GM18498 (cell line): ENCODE measurements around the gene PTCD3.
A peak's percentile ranks its signal among the peaks of the same experiment; 100 is the strongest.

Source experiments
- ATAC-seq: cut with Tn5 transposase; IDR thresholded peaks from one replicate; pipeline ENCODE4 v1.9.1; 2021; ENCODE audit warnings: mild to moderate bottlenecking, moderate library complexity; ENCODE audit not compliant: unreplicated experiment

PTCD3 gene

GRCh38 chr2:86105969-86106945, at the start of gene PTCD3:
Gene PTCD3 (plus strand): TSS chr2:86106235. CDS start chr2:86106248, 13 bp downstream.
- peak; percentile 90 for ATAC-seq

GRCh38 chr2:86056590-86057331, 49.3 kb upstream of the PTCD3 start:
- ATAC-seq, result no peak

DNA sequence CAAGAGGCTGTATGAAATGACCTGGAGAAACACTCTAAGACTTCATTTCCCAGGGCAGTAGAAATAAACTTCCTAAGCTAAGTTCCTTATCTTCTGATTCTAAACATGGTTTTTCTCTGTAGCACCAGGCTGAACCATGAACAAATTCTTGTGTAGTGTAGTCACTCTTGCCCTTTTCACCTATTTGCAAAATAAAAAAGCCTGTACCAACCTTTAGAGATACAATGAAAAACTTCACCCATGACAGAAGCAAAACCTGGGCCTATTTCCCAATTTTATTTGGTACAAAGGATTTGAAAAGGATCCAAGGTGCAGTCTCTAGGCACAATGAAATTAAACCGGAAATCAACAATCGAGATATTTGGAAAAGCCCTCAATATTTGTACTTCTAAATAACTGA, 44.0 kb upstream of the PTCD3 start:
- no peak for ATAC-seq

GRCh38 chr2:86064006-86064405, 42.0 kb upstream of the PTCD3 start:
- no peak for ATAC-seq

DNA sequence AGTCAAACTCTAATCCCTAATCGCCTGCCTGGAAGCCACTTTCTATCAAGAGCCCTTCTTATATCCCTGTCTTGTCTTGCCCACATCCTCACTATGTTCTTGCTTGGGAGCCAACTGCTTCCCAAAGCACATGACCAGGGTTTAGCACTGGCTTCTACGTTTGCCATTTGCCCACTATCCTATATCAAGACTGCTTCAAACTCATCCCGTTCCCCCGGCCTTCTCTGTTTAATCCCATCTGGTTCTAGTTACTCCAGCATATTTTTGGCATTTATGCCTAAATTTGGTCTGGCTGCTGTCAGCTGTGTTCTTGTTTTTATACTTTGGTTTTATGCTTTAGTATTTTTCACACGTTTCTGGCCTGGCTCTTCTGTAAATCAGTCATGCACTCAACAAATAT, 40.5 kb upstream of the PTCD3 start:
- no peak for ATAC-seq

GRCh38 chr2:86066007-86066578, 39.9 kb upstream of the PTCD3 start:
- ATAC-seq, result no peak

- no peak for ATAC-seq
Measured at GRCh38 chr2:86066915-86067314, 39.1 kb upstream of the PTCD3 start.

DNA sequence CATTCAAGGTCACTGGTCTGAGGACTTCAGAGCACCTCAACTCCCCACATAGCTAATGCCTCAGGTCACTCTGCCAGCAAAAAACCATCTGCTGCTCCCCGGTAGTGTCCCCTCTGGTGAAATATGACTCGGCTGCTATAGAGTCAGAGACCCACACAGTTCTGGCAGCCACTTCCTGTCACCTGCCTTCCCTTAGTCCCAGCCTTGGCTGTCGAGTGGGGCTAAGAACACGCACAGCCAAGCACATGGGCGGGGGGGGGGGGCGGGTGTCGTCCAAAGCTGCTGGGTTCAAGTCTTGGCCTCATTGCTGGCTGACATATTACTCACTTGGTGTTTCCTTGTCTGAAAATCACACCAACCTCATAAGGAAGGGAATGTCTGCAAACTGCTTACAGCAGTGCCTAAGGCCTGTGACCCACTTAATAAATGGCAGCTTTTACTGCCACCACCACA, 37.9 kb upstream of the PTCD3 start:
- ATAC-seq, result no peak

DNA sequence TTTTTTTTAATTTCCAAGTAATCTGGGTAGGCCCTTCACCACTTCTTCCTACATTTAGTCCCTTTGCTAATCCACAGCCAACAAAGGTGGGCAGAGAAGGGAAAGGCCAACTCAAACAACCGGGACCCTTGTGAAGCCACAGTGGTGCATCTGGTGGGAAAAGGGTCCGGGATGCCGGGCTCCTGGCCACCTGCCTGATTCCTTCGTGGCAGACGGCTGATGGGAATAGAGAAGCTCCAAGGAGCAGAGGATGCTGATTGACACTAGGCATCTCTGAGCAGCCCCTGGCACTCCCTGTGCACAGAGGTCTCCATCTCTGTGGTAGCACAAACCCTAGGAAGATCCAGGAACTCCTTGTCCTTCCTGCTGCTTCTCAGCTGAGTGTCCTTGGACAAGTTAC, 37.4 kb upstream of the PTCD3 start:
- ATAC-seq, result no peak

GRCh38 chr2:86069091-86069685, 36.8 kb upstream of the PTCD3 start:
- ATAC-seq, result no peak

- no peak for ATAC-seq
Measured at GRCh38 chr2:86069783-86070339, 36.2 kb upstream of the PTCD3 start.

DNA sequence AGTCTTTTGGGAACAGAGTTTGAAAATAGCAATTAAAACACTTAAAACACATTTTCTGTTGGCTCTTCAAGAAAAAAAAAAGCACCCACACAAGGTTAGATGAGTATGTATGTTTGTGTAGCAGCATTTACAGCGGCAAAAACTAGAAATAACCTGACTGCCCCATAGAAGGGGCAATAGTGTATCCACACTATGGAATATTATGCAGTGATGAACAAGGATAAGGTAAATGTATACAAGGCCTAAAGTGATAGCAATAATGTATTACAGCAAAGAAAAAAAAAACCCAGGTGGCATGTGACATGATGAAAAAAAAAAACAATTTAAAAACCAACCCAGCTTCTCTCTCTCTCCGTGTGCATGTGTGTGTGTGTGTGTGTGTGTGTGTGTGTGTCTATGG, 35.2 kb upstream of the PTCD3 start:
- ATAC-seq, result no peak

DNA sequence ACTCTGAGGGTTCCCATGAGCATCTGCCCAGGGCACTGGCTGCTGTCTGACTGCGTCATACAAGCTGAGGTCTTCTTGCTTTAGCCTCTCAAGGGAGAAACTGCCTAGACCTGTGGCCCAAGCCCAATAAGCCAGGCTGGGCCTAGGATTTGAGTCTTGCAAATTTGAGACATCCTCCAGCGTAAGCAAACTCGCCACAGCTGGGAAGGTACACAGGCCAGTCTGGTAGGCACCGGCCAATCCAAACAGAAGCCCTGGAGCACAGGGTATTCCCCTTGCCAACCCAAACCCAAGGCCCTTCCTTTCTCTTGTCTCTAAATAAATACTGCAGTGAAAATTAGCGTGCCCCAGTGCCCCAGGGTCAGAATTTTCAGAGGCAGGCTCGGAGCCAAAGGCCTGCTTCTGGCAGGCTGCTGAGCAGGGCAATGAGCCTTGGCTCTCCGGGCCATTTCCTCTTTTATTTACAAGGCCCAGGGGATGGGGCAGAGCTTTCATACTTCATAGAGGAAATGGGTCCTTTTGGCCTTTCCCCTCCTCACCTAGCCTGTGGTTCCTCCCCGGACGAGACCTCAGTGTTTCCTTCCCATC, 33.7 kb upstream of the PTCD3 start:
- peak; percentile 74 for ATAC-seq

DNA sequence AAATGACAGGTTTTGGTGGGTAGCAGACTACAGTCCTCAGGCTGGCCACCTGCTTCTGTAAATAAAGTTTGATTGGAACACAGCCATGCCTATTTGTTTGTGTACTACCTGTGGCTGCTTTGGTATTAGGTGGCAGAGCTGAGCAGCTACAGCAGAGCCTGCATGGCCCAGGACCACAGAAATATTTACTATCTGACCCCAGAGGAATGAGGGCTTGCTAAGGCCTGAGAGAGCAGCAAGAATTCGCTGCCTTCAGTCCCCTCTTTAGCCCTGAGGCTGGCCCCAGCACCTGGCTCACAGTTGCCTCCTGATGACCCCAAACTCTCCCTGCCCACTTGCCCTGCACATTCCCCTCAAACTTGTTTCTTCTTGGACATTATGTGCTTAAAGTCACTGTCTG, 32.8 kb upstream of the PTCD3 start:
- no peak for ATAC-seq

DNA sequence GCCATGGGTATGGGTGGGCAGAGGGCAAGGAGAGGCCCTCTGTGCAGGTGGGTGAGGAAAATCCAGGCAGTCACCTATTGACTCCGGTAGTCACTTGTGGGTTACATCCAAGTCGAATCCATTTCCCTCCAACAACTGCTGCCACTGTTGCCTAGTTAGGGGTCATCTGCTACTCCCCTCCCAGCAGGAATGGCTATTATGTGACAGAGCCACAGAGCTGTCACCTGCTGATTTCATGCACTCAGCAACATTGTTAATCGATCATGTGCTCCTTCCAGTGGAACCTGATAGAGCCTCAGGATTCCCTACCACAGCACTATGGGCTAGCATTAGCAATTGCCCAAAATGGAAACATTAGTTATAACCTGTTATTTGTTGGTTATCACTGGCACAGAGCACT, 31.8 kb upstream of the PTCD3 start:
- no peak for ATAC-seq

DNA sequence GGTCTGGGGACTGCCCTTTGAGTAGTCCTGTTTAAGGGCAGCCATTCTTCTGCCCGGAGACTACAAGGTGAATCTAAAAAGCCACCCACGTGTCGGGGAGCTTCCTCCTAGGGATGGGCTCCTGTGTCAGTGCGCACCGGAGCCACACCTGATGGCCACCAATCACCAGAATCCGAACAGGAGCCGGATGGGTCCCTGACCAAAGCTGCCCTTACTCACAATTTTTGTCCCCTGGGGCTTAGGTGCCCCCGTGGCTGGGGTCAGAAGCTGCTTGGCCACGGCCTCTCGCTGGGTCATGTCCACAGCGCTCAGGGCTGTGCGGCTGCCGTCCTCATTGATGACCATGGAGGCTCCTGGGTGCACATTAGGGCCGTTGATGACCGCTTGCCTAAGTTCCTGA, 31.2 kb upstream of the PTCD3 start:
- ATAC-seq, result no peak

GRCh38 chr2:86075886-86076285, 30.1 kb upstream of the PTCD3 start:
- ATAC-seq, result no peak

GRCh38 chr2:86078774-86079545, 27.1 kb upstream of the PTCD3 start:
- ATAC-seq, result peak; percentile 31

- peak; percentile 75 for ATAC-seq
Measured at GRCh38 chr2:86079981-86080911, 25.8 kb upstream of the PTCD3 start.
